Colonic mucosa (tissue), 4 donors: ENCODE measurements around the gene NUDC. TPM values are rescaled to one million over a fixed set of nuclear protein-coding genes. Genes with fewer than 3 reads are reported as not detected.

Experiments
- DNase-seq: peaks from one replicate; pipeline ENCODE4 v3.0.0-alpha.2; 2020
- H3K27ac ChIP-seq: fragments of 200-600 bp; one replicate; pipeline ENCODE4 v1.8.0; 2021
- H3K27me3 ChIP-seq: fragments of 200-600 bp; one replicate; pipeline ENCODE4 v1.8.0; 2021
- H3K36me3 ChIP-seq: fragments of 200-600 bp; one replicate; pipeline ENCODE4 v1.8.0; 2021
- H3K4me1 ChIP-seq: fragments of 200-600 bp; one replicate; pipeline ENCODE4 v1.8.0; 2021; ENCODE audit warnings: mild to moderate bottlenecking
- H3K4me3 ChIP-seq: fragments of 200-600 bp; one replicate; pipeline ENCODE4 v1.8.0; 2021
- H3K9ac ChIP-seq, 2 donors: one replicate each; pipeline ENCODE4 v1.7.0; 2013; ENCODE audit warnings: control low read depth in 2 of 2, low read depth in 2 of 2, low read length in 2 of 2
- H3K9me3 ChIP-seq: fragments of 200-600 bp; one replicate; pipeline ENCODE4 v1.8.0; 2021
- CTCF ChIP-seq: fragments of 200-600 bp; IDR thresholded peaks from one replicate; pipeline ENCODE4 v1.8.0; 2022; ENCODE audit warnings: antibody characterized with exemption, mild to moderate bottlenecking
- intact Hi-C: fragments of 100-400 bp; cut with DNase I; formaldehyde crosslinking; loops from one replicate; pipeline ENCODE4 v1.14.1; 2022
- total RNA-seq, 2 donors: library from RNA; stranded (reverse); fragmentation: NEBNext Ultra II Directional in 1 of 2; extraction: Animal tissue kit (Norgen Biotek cat#: 25700) in 1 of 2; gene quantifications; one replicate each; pipeline ENCODE4 v1.2.1, GENCODE V29; 2021
- donor health status: healthy.
- donor health status: DM: no; HTN: no; CAD: no.
- donor health status: DM: no; HTN: no; CAD: no.

The NUDC gene
- total RNA-seq, 2 donors from 2014 or later, result 37.9 to 92.5 TPM

GRCh38 chr1:26938659-26939025, 17.1 kb downstream of the NUDC start:
- TF ChIP-seq CTCF, result no peak
- Histone ChIP-seq H3K4me3 (no peak overlapping the region), H3K4me1 (no peaks in the 10 kb centered on the region), H3K27ac (no peak overlapping the region), H3K36me3 (peaks cover 15% of the 10 kb centered on the region), H3K27me3 (no peaks in the 10 kb centered on the region), H3K9me3 (no peaks in the 10 kb centered on the region), H3K9ac (no peak overlapping the region)
- DNase-seq, result no peak
- intact Hi-C loops, result no loop called here

GRCh38 chr1:26941311-26941710, 19.8 kb downstream of the NUDC start:
- Histone ChIP-seq H3K36me3 (peaks cover 17% of the 10 kb centered on the region), H3K4me1 (no peaks in the 10 kb centered on the region), H3K9ac (no peak overlapping the region), H3K4me3 (no peak overlapping the region), H3K27me3 (no peaks in the 10 kb centered on the region), H3K27ac (no peak overlapping the region), H3K9me3 (no peaks in the 10 kb centered on the region)
- no peak for TF ChIP-seq CTCF
- intact Hi-C loops, result no loop called here
- no peak for DNase-seq

- Histone ChIP-seq H3K4me1 (no peaks in the 10 kb centered on the region), H3K27ac (no peak overlapping the region), H3K36me3 (peaks cover 17% of the 10 kb centered on the region), H3K4me3 (no peak overlapping the region), H3K9me3 (no peaks in the 10 kb centered on the region), H3K9ac (no peak overlapping the region), H3K27me3 (no peaks in the 10 kb centered on the region)
- TF ChIP-seq CTCF, result no peak
- intact Hi-C loops, result no loop called here
- DNase-seq, result no peak
Observed at GRCh38 chr1:26942656-26943055, 21.1 kb downstream of the NUDC start.

- intact Hi-C loops, result no loop called here
- no peaks in the 10 kb centered on the region for H3K27me3 ChIP-seq
- no peak for TF ChIP-seq CTCF
- no peak overlapping the region for H3K27ac ChIP-seq
- H3K9me3 ChIP-seq, result no peaks in the 10 kb centered on the region
- no peak overlapping the region for H3K4me3 ChIP-seq
- no peaks in the 10 kb centered on the region for H3K4me1 ChIP-seq
- H3K36me3 ChIP-seq, result peaks cover 17% of the 10 kb centered on the region
- peak overlapping the region in 1 of 2 donors; percentile 6 for H3K9ac ChIP-seq
- DNase-seq, result no peak
Observed at GRCh38 chr1:26945138-26945537, 23.6 kb downstream of the NUDC start.

- intact Hi-C loops, result no loop called here
- peaks cover 17% of the 10 kb centered on the region for H3K36me3 ChIP-seq
Observed at GRCh38 chr1:26945728-26946127, 24.2 kb downstream of the NUDC start.

More at GRCh38 chr1:26945728-26946127, 24.2 kb downstream of the NUDC start:
- Histone ChIP-seq H3K4me1 (no peaks in the 10 kb centered on the region), H3K9ac (peak overlapping the region in 1 of 2 donors; percentile 28), H3K27me3 (no peaks in the 10 kb centered on the region), H3K27ac (peak overlapping the region; percentile 60), H3K9me3 (no peaks in the 10 kb centered on the region), H3K4me3 (no peak overlapping the region)
- TF ChIP-seq CTCF, result peak; percentile 21
- DNase-seq, result peak; percentile 87
